SK-N-SH treated with all-trans-retinoic acid at 6 μM for 48 hours (cell line): ENCODE measurements around the gene PGF.

Source experiments
- ATAC-seq: fragments of 200-7000 bp; cut with Tn5 transposase; 3 replicates; pipeline ENCODE4 v1.9.1; 2020; ENCODE audit warnings: mild to moderate bottlenecking, moderate library complexity
- ARNTL ChIP-seq: fragments of 450-650 bp; formaldehyde crosslinking; IDR thresholded peaks from 2 replicates; pipeline ENCODE4 v1.5.0; 2020; ENCODE audit warnings: low read depth, mild to moderate bottlenecking, moderate library complexity, borderline replicate concordance
- BACH2 ChIP-seq: fragments of 250-450 bp; sonication (Bioruptor Pico); IDR thresholded peaks from 2 replicates; pipeline ENCODE4 v1.9.0; 2021; ENCODE audit warnings: mild to moderate bottlenecking, borderline replicate concordance
- CREB5 ChIP-seq: fragments of 250-450 bp; sonication (Bioruptor Pico); IDR thresholded peaks from 2 replicates; pipeline ENCODE4 v1.5.1; 2020; ENCODE audit warnings: low read depth, mild to moderate bottlenecking, moderate library complexity
- CSDC2 ChIP-seq: fragments of 250-450 bp; sonication (Bioruptor Pico); IDR thresholded peaks from 2 replicates; pipeline ENCODE4 v1.5.0; 2020; ENCODE audit warnings: mild to moderate bottlenecking, moderate library complexity
- CSRNP3 ChIP-seq: fragments of 250-450 bp; sonication (Bioruptor Pico); IDR thresholded peaks from 2 replicates; pipeline ENCODE4 v1.5.1; 2021; ENCODE audit warnings: mild to moderate bottlenecking, moderate library complexity
- ESRRG ChIP-seq: fragments of 250-450 bp; sonication (Bioruptor Pico); IDR thresholded peaks from 2 replicates; pipeline ENCODE4 v1.6.1; 2021; ENCODE audit warnings: mild to moderate bottlenecking
- GLIS3 ChIP-seq: fragments of 250-450 bp; sonication (Bioruptor Pico); IDR thresholded peaks from 2 replicates; pipeline ENCODE4 v1.5.0; 2020; ENCODE audit warnings: mild to moderate bottlenecking, moderate library complexity
- ISL1 ChIP-seq: fragments of 250-450 bp; sonication (Bioruptor Pico); IDR thresholded peaks from 2 replicates; pipeline ENCODE4 v2.1.2; 2022; ENCODE audit warnings: mild to moderate bottlenecking, moderate library complexity
- OSR1 ChIP-seq: fragments of 250-450 bp; sonication (Bioruptor Pico); IDR thresholded peaks from 2 replicates; pipeline ENCODE4 v1.8.0; 2022; ENCODE audit warnings: moderate library complexity, mild to moderate bottlenecking, inconsistent platforms
- POU6F1 ChIP-seq: fragments of 250-450 bp; sonication (Bioruptor Pico); IDR thresholded peaks from 2 replicates; pipeline ENCODE4 v1.8.0; 2021; ENCODE audit warnings: low read depth, mild to moderate bottlenecking, moderate library complexity, borderline replicate concordance
- PPARA ChIP-seq: fragments of 250-450 bp; sonication (Bioruptor Pico); IDR thresholded peaks from 2 replicates; pipeline ENCODE4 v1.5.0; 2020; ENCODE audit warnings: mild to moderate bottlenecking, borderline replicate concordance
- SNAI2 ChIP-seq: fragments of 250-450 bp; sonication (Bioruptor Pico); IDR thresholded peaks from 2 replicates; pipeline ENCODE4 v1.5.0; 2020; ENCODE audit warnings: mild to moderate bottlenecking, moderate library complexity
- TCF4 ChIP-seq: fragments of 250-450 bp; sonication (Bioruptor Pico); IDR thresholded peaks from 2 replicates; pipeline ENCODE4 v1.8.0; 2021; ENCODE audit warnings: mild to moderate bottlenecking, moderate library complexity, borderline replicate concordance
- TOX ChIP-seq: fragments of 250-450 bp; sonication (Bioruptor Pico); IDR thresholded peaks from 2 replicates; pipeline ENCODE4 v1.8.0; 2021; ENCODE audit warnings: mild to moderate bottlenecking, moderate library complexity, borderline replicate concordance
- TSHZ2 ChIP-seq: fragments of 250-450 bp; sonication (Bioruptor Pico); IDR thresholded peaks from 2 replicates; pipeline ENCODE4 v1.5.0; 2020; ENCODE audit warnings: mild to moderate bottlenecking, moderate library complexity
- ZC3H10 ChIP-seq: fragments of 250-450 bp; sonication (Bioruptor Pico); IDR thresholded peaks from 2 replicates; pipeline ENCODE4 v1.5.1; 2021; ENCODE audit warnings: mild to moderate bottlenecking, moderate library complexity
- ZNF565 ChIP-seq: fragments of 450-650 bp; formaldehyde crosslinking; conservative IDR thresholded peaks from 2 replicates; pipeline ENCODE4 v1.5.0; 2020; ENCODE audit warnings: low read depth, mild to moderate bottlenecking, moderate library complexity
- ZNF70 ChIP-seq: fragments of 450-650 bp; formaldehyde crosslinking; IDR thresholded peaks from 2 replicates; pipeline ENCODE4 v1.5.0; 2020; ENCODE audit warnings: mild to moderate bottlenecking, moderate library complexity
- ZNF8 ChIP-seq: fragments of 450-650 bp; formaldehyde crosslinking; IDR thresholded peaks from 2 replicates; pipeline ENCODE4 v1.5.0; 2020; ENCODE audit warnings: mild to moderate bottlenecking, moderate library complexity
- TF ChIP-seq, protein P1 (sequence below): fragments of 250-450 bp; sonication (Bioruptor Pico); IDR thresholded peaks from 2 replicates; pipeline ENCODE4 v1.8.0; 2020; ENCODE audit warnings: mild to moderate bottlenecking, moderate library complexity, borderline replicate concordance

PGF gene

GRCh38 chr14:74922752-74923401, 32.5 kb downstream of the PGF start, which contains the start of gene RPS6KL1:
Gene RPS6KL1 (minus strand): TSS chr14:74923260. CDS start chr14:74921541, 1,719 bp downstream.
- TF ChIP-seq TCF4 (no peak), SNAI2 (CRISPR knock-in tag) (peak; percentile 12; the same call in 1 of the 2 replicates), POU6F1 (CRISPR knock-in tag) (no peak)
- ATAC-seq, result peak; percentile 100

GRCh38 chr14:74921987-74922751, 33.2 kb downstream of the PGF start:
- no peak for ATAC-seq
- TF ChIP-seq ISL1 (CRISPR knock-in tag), result no peak
- TF ChIP-seq OSR1, result no peak
- TF ChIP-seq CREB5 (CRISPR knock-in tag), result no peak
- no peak for TF ChIP-seq ZNF8 (CRISPR knock-in tag)
- no peak for TF ChIP-seq PPARA (CRISPR knock-in tag)
- TF ChIP-seq CSRNP3 (CRISPR knock-in tag), result no peak
- TF ChIP-seq POU6F1 (CRISPR knock-in tag), result no peak
- TF ChIP-seq ESRRG (CRISPR knock-in tag), result no peak
- no peak for TF ChIP-seq ZNF70 (CRISPR knock-in tag)
- no peak for TF ChIP-seq CSDC2 (CRISPR knock-in tag)
- TF ChIP-seq ARNTL (CRISPR knock-in tag), result no peak
- TF ChIP-seq ZNF565 (CRISPR knock-in tag), result no peak
- no peak for TF ChIP-seq TOX (CRISPR knock-in tag)
- TF ChIP-seq, protein P1, sequence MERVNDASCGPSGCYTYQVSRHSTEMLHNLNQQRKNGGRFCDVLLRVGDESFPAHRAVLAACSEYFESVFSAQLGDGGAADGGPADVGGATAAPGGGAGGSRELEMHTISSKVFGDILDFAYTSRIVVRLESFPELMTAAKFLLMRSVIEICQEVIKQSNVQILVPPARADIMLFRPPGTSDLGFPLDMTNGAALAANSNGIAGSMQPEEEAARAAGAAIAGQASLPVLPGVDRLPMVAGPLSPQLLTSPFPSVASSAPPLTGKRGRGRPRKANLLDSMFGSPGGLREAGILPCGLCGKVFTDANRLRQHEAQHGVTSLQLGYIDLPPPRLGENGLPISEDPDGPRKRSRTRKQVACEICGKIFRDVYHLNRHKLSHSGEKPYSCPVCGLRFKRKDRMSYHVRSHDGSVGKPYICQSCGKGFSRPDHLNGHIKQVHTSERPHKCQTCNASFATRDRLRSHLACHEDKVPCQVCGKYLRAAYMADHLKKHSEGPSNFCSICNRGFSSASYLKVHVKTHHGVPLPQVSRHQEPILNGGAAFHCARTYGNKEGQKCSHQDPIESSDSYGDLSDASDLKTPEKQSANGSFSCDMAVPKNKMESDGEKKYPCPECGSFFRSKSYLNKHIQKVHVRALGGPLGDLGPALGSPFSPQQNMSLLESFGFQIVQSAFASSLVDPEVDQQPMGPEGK (CRISPR knock-in tag), result no peak
- no peak for TF ChIP-seq BACH2 (CRISPR knock-in tag)
- TF ChIP-seq ZC3H10 (CRISPR knock-in tag), result no peak
- TF ChIP-seq GLIS3 (CRISPR knock-in tag), result no peak
- TF ChIP-seq SNAI2 (CRISPR knock-in tag), result no peak
- TF ChIP-seq TCF4, result no peak
- TF ChIP-seq TSHZ2 (CRISPR knock-in tag), result no peak
